ELF-1 (cell line): ENCODE data around the gene MAST4.
"Not testable (repeated sequence)": the region's sequence is repeated elsewhere in the genome, so short reads cannot be mapped to it uniquely, and the experiment has no call there.

Source experiments
- DNase-seq: peaks from one replicate; pipeline ENCODE4 v3.0.0-alpha.2; 2016; ENCODE audit warnings: low read depth, low spot score

MAST4 gene

GRCh38 chr5:66808663-66809062 lies 212.5 kb downstream of the MAST4 start:
- DNase-seq, result no peak

GRCh38 chr5:66810151-66810550 lies 214.0 kb downstream of the MAST4 start:
- DNase-seq, result no peak

DNA sequence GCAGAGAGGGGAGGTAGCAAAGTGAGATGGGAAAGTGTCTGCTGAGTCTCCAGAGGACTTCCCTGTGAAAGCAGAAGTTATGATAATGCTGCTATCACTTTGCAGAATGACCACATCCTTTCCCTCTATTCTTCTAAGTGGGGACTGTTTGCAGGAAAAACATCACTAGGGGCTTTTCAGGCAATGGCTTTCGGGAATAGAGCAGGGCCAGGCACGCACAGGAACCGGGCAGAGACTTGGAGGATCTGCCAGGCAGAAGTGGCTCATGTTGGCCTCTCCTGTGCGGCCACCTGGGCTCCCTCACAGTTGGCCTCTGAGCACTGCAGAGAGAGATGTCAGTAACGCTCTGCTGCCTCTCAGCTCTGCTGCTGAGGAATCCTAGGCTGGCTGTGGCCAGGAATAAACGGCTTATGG lies 214.7 kb downstream of the MAST4 start:
- DNase-seq, result no peak

DNA sequence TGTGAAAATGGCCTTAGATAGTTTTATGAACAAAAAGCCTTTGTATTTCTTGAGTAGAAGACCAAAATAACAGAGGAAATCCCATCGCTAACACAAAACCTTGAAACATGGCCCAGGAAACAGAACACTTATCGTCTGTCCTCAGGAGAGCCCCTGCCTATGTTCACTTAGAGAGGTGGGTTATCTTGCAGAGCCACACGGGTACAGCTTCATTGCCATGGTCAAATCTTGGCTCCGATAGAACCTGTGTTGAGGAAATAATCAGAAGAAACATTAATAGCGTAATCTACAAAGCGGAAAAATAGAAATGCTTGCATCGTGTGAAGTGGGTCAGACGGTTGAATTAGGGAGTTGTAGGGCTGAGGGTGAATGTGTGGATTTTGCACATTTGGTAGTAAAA lies 216.1 kb downstream of the MAST4 start:
- DNase-seq, result no peak

DNA sequence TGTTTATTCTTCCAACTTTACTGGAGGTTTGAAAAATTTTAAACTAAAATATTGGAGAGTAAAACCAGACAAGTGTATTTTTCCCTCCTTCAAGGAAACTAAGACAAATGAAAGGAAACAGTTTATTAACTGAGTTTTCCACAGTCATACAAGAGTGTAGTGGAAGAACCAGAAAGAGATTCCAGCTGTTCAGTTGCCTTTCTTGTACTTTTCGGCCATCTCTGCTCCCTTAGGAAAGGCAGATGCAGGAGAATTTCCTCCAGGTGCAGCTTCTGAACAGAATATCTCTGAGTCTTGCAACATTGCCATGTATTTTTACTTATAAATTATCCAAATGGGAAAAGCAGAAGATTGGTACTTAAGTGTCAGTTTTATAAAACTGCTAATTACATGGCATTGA lies 217.1 kb downstream of the MAST4 start:
- DNase-seq, result no peak

DNA sequence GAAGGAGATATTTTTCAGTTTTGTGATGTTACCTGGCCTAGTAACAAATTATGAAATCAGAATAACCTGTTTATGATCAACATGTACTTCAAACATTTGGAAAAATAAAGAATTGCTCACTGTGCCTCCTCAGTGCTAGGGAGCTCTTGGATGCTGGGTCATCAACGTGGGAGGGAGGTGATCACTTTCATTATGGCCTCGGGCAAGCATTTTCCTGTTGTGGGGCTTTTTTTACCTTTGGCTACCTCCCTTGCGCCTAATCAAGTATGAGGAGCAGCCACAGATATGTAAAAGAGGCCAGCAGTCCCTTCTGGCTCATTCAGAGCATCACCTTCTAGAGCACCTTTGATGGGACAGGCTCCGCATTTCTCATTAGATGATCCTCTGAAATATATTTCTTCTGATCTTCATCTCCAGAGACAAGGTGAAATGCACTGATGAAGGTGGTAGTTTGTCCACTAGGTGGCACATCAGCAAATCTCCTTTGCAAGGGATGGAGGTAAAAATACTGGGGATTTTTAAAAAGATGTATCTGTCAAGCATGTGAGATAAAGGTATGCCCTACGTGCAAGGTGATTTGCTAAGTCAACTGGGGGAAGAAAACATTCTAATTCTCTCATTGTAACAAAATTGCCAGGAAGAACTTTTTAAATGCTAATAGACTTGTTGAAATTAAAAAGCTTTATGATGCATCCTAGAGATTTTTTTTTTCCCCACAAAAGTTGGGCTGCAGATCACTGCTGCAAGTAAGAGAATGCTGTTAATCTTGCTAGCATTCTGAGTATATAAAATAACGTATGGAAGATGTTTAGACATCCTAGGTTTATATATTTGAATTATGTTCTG lies 218.2 kb downstream of the MAST4 start:
- peak; percentile 63 for DNase-seq

DNA sequence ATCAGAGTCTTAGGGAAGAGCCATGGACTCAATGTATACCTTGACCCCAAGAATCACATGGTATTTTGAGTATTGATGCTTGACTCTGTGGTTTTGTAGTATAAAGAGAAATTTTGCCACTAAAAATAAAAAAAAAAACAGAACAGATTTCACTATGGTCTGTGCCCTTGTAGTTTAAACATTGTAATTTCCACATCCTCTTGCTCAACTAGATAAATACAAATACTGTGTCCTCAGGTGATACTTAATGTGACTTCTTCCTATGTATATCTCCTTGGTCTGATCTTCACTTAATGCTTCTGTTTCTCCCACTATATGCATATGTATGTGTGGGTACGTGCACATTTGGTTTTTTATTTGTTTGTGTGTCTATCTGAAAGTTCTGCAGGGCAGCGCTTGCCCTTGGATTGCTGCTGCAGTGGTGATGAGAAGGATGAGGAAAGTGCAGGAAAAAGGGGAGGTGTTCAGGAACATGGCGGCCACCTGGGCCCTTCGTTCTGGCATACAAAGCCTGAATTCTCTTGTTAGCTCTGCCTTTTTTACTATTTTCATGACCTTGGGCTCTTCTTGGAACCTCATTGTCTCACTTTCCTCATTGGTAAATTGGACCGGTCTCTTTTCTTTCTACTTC lies 222.2 kb downstream of the MAST4 start:
- DNase-seq, result no peak

DNA sequence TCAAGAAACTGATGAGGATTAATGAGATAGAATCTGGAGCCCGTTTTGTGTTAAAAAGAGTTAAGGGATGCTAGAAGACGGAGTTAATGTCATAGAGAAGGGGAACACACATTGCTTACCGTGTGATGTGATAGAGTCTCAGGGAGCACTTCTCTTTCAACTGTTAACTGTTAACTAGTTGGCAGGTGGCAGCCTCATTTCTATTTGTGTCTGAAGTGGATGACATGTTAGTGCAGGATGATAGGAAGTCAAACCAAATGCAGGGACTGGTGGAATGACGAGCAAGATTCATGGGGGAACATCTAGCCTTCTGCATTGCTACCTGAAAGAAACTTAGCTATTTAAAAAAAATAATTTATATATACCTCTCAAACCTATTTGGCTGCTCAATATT lies 222.7 kb downstream of the MAST4 start:
- no peak for DNase-seq

DNA sequence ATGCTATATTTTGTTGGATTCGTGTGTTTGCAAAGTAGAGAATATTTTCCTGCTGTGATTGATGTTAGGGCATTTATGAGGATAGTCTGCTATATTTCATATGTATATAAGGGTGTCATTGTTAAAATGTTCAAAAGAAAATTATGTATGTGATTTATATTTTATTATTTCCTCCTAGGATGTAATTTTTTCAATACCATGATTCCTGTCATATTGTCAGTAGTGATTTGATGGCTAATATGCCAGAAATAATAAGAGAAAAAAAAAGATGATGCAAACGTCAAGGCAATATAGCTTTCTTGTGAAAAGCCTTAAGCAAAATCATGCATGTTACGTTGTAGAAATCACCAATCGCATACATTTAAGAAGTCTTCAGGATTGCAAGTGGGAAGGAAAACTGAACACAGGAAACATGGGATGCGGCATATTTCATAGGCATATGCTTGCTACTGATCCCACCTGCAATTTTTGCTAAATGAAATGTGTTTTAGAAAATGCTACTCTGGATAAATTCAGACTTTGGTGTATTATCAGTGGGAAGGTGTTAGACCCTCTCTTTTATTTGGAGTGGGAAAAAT lies 224.5 kb downstream of the MAST4 start:
- DNase-seq, result no peak

DNA sequence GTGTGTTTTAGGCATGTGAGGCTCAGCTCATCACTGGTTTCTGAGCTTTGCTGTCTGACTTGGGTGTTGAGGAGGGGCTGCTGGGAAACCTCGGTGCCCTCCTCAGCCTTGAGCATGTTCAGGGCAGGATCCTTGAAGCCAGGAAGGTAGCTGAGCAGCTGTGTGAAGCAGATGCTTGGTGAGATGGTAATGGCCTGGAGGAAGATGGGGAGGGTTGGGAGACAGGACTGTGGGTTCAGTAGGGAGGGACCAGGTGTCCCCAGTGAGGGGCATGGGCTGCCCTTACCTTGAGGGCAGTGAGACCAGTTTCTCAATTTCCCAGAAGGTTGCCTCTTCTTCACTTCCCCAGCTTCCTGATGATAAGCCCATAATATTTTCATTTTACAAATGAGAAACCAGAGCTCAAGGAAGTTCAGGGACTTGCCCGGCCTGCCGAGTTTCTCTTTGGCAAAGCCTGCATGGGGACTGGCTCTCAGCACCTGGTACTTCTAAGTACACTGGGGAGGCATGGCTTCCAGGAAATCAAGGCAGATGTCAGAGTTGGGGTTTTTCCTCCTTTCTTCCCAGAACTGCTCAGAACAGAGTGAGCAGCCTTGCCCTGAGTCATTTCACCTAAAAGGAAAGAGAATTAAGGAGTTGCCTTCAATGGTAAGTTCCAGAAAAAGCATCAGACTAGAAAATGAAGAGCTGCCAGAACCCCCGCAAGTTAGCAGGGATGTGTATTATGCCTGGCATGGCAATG lies 225.7 kb downstream of the MAST4 start:
- DNase-seq, result no peak

- DNase-seq, result not testable (repeated sequence)
These were observed 226.7 kb downstream of the MAST4 start for GRCh38 chr5:66822906-66823305.

GRCh38 chr5:66824476-66824875 lies 228.3 kb downstream of the MAST4 start:
- no peak for DNase-seq

GRCh38 chr5:66826263-66826662 lies 230.1 kb downstream of the MAST4 start:
- DNase-seq, result no peak

- no peak for DNase-seq
These were observed 230.5 kb downstream of the MAST4 start for GRCh38 chr5:66826696-66827095.

DNA sequence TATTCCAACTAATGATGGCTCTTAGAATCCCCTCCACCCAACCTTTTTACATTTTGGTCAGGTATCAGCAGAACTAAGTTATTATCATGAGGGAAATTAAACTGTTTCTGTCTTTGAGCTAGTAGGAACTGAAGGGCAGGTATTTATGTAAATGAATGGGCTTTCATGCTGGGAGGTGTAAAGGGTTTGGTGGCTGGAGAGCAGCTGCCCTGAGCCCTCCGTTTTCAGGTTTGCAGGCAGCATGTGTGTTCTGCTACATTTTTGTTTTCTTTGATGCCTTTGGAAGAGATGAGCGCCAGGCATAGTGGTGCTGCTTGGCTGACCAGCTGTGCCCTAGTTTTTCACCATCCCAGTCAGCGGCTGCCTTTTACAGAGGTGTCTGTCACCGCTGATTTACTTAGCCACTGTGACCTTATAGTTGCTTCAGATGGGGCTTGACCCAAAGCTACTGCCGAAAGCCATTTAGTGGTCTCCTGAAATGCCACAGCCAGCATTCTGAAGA lies 231.9 kb downstream of the MAST4 start:
- DNase-seq, result peak; percentile 53

GRCh38 chr5:66828548-66829357 lies 232.6 kb downstream of the MAST4 start:
- peak; percentile 74 for DNase-seq

DNA sequence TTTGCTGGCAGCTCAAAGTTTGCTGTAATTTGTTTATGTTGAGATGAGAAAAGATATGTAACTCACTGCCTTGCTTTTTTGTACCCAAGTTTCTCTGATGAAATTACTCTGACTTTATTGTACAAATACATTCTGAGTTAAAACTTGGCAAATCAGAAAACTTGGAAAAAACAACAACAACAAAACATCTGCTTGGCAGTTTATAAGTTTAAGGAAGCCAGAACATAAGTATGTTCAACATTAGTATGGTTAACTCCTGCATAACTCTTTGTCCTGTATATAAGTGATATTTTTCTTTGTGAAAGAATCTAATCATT lies 233.1 kb downstream of the MAST4 start:
- no peak for DNase-seq

DNA sequence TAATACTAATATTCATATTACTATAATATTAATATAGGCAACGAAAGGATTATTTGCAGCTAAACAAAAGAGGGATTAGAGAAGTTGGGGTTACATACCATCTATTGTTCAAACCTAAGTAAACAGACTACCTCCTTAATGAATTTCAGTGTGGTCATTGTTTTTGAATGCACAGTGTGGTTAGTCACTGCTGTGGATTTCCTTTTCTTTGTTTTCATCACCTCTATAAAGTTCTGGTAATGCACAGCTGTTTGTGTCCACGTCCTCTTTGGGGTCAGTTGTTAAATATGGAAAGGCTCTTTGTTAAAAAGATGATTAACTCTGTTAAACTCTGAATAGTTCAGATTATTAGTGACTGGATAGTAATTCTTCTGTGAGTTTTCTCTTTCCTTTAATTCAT lies 233.6 kb downstream of the MAST4 start:
- no peak for DNase-seq

DNA sequence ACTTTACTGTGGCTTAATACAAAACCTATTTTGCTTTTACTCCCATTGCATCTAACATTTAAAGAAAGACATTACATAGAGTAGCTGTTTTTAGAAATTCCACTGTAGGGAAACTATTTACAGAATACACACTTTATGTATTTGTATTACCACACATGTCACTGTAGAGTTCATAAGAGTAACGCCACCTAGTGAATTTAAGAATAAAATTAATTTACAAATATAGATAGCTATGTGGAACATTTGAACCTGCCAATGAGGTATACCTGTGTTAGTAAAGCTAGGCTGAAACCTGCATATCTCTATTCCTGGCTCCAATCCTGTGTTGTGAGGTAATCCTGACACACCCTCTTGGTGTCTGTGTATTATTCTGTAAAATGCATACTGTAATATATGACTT lies 234.4 kb downstream of the MAST4 start:
- no peak for DNase-seq

DNA sequence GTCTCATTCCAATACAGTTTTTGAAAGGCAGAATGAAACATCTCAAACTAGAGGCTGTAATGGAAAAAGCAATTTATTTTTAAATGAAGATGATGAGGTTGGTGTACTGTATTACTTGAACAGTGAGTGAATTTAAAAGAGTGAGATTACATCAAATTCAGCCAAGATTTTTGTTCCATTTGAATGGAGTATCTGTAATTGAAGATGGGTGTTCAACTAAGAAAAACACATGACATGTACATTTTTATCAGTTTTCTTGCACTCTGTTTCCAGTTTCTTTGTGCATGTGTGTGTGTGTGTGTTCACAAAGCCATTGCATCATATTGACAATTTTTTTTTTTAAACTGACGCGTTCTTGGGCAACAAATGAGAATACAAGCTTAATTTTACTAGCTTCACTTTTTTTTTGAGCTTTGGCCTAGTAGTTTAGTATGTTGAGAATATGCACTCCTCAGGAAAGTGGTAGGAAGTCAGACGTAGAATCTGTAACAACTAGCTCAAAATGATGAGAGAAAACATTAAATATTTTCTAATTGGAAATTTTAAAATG lies 243.5 kb downstream of the MAST4 start:
- DNase-seq, result no peak

DNA sequence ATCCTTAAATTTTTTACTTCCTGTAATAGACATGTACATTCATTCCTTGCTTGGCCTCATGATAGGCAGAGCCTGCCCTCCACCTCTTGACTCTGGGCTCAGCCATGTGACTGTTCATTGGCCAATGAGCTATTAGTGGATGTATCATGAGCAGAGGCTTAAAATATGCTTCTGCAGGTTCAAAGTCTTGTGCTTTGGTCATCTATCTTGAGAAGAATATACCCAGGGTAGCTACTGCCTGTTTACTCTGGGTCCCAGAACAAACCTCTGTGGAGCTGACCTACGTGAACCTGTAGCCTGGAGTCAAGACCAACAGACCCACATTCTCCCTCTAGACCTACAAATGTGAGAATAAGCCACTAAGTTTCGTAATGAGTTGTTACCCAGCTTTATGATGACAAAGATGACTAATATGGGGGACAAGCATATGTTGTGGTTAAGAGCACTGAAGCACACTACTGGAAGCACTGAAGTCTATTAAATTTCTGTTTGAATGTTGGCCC lies 244.4 kb downstream of the MAST4 start:
- DNase-seq, result no peak
